Left renal cortex interstitium (tissue), 4 donors: Measurements from ENCODE around the gene MPZL1. TPM values are rescaled to one million over a fixed set of nuclear protein-coding genes. Genes with fewer than 3 reads are reported as not detected.
A peak's percentile ranks its signal among the peaks of the same experiment; 100 is the strongest.
"Not testable (repeated sequence)": the region's sequence is repeated elsewhere in the genome, so short reads cannot be mapped to it uniquely, and the experiment has no call there.

Experiments used
- DNase-seq, 4 donors: peaks; one replicate each; pipeline ENCODE4 v3.0.0-alpha.2; 2013; ENCODE audit warnings: low read depth in 4 of 4, low spot score in 2 of 4, missing footprints in 1 of 4
- polyA plus RNA-seq, 4 donors: library from polyadenylated mRNA; unstranded; fragments of 120-200 nt; gene quantifications; one replicate each; pipeline ENCODE4 v1.2.1, GENCODE V29; 2013; ENCODE audit not compliant: insufficient read length in 4 of 4

The MPZL1 gene
- polyA plus RNA-seq, 4 donors: 113 to 126 (median 116) TPM

DNA sequence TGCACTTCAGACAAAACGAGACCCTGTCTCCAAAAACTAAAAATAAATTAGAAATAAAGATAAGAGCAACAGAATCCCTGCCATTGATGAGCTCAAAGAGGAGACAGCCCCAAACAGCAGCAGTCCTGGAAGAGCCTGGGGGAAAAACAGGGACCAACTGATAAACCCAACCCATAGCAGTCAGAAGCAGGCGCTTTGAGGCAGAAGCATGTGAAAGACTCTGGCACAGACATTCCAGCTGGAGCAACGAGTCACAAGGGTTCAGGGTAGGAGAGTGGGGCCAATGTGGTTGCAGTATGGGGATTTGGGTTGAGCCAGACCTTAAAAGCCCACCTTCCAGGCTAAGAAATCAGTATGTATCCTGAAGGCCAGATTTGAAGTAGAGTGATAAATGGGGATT is 78.5 kb downstream of the MPZL1 start:
- DNase-seq: no peak

DNA sequence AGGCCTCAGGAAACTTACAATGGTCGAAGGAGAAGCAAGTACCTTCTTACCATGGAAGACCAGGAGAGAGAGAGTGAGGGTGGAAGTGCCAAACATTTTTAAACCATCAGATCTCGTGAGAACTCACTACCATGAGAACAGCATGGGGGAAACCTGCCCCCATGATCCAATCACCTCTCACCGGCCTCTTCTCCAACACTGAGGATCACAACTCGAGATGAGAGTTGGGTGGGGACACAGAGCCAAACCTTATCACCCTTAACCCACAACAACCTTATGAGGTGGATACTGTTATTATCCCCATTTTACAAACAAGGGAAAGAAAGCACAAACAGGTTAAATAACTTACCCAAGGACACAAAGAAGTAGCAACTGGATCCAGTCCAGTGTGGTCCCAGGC is 80.5 kb downstream of the MPZL1 start:
- DNase-seq: no peak

DNA sequence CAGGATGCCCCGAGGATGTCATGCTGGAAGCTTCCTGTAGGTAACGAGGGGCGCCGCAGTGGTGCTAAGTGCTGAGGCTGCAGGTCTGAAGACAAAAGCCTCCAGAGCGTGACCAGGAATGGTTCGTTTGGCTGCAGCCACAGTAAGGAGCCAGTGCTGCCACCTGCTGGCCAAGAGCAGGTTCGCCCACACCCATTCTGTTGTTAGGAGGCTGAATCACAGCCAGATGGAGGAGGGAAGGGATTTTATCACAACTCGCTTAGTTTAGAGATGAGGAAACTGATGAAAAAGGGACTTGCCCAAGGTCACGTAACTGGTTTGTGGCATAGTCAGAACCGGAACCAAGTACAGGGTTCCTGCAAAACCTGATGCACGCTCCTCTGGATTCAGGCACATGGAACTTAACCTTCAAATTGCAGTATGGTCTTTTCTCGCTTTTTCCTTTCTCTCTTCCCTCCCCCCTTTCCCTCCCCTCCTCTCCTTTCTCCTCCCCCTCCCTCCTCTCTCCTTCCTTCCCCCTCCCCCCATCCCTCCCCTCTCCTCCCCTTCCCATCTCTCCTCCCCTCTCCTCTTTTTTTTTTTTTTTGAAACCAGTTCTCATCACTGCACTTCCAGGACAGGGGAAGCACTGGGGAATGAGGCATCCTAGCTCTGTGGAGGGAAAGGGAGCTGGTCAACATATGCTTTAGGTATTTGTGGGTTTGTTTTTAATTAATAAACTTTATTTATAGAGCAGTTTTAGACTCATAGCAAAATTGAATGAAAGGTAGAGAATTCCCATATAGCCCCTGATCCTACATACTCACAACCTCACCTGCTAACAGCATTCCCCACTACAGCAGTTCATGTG is 81.8 kb downstream of the MPZL1 start:
- DNase-seq: peak in 3 of 4 donors; percentile 46 to 72 (median 56)

DNA sequence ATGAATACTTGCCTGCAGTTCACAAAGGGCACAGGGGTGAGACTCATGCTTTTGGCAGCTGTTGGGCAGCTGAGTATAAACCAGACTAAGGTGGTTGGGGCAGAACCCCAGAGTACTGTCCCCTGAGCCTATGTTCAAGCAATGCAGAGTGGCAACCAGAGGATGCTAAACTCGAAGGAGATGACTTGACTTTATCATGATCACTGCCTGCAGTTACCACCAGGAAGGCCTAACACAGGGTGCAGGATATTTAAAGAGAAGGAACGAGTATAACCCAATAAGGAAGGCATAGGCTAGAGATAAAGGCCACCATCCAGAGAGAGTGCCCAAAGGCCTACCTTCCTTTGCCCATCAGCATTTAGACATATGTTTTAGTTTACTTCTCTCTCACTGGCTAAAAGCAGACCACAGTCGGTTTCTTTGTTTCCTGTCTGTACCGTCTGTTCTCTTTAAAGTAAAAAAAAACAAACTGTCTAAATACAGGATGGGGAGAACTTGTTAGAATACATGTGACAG is 83.3 kb downstream of the MPZL1 start:
- no peak for DNase-seq

DNA sequence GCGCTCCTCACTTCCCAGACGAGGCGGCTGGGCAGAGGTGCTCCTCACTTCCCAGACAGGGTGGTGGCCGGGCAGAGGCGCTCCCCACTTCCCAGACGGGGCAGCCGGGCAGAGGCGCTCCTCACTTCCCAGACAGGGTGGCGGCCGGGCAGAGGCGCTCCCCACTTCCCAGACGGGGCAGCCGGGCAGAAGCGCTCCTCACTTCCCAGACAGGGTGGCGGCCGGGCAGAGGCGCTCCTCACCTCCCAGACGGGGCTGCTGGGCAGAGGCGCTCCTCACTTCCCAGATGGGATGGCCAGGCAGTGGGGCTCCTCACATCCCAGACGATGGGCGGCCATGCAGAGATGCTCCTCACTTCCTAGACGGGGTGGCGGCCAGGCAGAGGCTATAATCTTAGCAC is 84.5 kb downstream of the MPZL1 start:
- not testable (repeated sequence) for DNase-seq

DNA sequence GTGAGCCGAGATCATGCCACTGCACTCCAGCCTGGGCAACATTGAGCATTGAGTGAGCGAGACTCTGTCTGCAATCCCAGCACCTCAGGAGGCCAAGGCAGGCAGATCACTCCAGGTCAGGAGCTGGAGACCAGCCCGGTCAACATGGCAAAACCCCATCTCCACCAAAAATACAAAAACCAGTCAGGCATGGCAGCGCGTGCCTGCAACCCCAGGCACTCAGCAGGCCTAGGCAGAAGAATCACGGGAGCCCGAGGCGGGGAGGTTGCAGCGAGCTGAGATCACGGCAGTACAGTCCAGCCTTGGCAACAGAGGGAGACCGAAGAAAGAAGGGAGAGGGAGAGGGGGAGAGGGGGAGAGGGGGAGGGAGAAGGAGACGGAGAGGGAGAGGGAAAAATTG is 84.9 kb downstream of the MPZL1 start:
- not testable (repeated sequence) for DNase-seq

DNA sequence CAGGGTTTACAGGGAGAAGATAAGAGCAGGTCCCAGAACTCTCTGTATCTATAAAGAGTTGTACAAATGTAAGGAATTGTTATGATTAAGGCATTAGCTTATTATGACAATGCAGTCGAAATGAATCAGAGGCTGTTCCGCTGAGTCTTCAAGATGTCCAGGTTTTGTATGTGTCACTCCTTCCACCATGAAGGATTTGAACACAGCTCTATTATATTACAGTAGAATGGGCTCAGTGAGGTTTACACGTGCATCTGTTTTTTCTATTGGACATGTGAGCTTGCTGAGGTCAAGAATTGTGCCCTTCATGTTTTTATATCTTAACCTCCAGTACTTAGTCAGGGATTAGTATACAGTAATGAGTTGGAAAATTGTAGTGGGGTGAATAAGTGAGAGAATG is 86.3 kb downstream of the MPZL1 start:
- DNase-seq: no peak

DNA sequence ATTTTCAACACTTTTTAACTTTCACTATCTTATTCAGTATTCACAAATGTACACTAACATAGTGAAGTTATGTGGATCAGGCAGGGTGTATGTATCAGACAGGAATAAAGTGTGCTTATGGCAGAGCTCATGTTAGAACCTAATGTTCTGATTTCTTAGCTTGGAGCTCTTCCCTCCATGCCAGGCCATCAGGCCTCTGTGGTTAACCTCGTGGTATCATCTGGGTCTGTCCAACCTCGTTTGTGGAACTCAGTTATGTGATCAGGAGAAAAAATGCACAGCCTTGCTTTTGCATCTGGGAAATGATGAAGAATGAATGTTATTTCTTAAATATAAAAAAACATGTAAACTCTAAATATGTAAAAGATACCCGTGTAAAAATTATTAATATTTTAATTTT is 86.9 kb downstream of the MPZL1 start:
- DNase-seq: no peak

DNA sequence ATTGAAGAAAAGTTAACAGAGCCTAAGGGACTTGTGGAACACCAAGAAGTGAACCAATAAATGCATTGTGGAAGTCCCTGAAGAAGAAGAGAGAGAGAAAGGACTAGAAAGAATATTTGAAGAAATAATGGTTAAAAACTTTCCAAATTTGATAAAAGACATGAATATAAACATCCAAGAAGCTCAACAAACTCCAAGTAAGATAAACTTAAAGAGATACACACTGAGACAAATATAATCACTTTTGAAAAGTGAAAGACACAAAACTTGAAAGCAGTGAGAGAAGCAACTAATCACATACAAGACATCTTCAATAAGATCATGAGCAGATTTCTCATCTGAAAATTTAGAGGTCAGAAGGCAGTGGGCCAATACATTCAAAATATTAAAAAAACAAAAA is 91.2 kb downstream of the MPZL1 start:
- no peak for DNase-seq

DNA sequence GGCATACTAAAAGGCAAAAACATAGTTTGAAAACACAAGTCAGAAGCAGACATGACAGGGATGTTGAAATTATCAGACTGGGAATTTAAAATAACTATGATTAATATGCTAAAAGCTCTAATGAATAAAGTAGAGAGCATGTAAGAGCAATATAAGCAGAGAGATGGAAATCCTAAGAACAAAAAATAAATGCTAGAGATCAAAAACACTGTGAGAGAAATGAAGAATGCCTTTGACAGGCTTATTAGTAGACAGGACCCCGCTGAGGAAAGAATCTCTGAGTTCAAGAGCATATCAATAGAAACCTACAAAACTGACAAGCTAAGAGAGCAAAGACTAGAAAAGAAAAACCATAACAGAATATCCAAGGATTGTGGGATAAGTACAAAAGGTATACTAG is 93.9 kb downstream of the MPZL1 start:
- DNase-seq: no peak

DNA sequence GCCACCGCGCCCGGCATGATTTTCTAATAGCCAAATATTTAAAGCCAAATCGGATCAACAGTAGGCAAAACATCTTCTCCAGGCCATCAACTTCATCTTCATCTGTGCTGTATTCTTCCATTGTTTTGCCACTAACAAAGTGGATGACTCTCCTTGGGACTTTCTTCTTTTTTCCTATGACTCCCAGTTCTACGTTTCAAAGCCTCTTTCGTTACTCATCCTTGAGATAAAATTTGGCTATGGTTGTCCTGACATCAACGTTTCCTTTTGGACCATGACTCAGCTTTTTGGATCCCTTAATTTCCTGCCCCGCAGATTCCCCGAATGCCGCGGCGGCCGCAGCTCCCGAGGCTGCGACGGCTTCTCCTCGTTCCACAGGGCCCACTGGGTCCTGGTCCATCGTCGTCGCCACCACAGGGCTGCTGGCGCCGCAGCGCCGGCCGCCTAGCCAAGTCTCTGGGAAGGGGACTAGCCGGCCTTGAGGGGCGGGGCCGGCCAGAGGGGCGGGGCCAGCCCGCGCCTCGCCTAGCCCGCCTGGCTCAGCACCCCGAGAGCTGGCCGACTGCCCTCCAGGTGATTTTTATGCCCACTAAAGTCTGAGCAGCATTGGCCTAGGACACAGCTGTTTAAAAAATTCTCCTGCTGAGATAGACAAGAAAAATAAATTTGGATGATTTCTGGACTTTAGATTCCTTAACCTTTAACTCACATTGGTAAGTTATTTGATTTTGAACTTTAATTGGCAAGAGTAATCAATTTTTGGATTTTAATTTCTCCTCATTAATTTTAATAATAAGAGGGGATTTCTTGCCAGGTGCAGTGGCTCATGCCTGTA is 98.3 kb downstream of the MPZL1 start:
- peak in 1 of 4 donors; percentile 31 for DNase-seq

DNA sequence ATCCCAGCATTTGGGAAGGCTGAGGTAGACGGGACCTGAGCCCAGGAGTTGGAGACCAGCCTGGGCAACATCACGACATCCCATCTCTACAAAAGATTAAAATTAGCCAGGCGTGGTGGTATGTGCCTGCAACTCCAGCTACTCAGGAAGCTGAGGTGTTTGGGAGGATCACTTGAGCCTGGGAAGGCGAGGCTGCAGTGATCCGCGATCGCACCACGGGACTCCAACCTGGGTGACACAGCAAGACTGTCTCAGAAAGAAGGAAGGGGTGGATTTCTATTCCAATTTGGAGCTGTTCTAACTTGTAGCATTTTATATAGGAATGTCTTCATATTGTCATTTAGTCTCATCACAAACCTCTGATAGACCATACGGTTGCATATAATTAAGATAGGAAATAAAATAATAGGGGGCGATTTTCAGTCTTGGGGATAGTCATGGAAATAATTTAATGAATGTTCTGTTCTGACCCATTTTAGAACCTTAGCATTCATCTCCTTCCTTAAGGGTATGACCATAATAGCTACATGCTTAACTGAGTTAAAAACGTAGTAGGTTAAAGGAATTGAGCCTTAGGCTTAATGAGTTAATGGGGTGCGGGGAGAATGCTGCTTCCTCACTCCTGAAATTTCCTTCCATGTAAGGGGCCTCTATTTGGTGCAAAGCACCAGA is 99.0 kb downstream of the MPZL1 start:
- no peak for DNase-seq

DNA sequence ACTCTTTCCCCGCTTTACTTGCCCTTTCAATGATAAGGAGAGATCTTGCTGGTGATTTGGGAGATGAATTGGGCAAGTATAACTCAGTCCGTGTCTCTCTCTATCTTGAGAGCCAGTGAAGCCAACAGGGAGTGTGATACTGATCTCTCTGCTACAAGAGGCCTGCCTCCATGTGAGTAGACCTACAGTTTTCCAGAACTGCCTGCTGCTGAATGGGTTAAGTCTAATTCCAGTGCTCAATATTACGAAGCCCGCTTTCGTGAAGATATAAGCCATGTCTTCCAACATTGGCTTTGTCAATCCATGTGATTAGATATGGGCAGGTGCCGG is 99.5 kb downstream of the MPZL1 start:
- DNase-seq: no peak

DNA sequence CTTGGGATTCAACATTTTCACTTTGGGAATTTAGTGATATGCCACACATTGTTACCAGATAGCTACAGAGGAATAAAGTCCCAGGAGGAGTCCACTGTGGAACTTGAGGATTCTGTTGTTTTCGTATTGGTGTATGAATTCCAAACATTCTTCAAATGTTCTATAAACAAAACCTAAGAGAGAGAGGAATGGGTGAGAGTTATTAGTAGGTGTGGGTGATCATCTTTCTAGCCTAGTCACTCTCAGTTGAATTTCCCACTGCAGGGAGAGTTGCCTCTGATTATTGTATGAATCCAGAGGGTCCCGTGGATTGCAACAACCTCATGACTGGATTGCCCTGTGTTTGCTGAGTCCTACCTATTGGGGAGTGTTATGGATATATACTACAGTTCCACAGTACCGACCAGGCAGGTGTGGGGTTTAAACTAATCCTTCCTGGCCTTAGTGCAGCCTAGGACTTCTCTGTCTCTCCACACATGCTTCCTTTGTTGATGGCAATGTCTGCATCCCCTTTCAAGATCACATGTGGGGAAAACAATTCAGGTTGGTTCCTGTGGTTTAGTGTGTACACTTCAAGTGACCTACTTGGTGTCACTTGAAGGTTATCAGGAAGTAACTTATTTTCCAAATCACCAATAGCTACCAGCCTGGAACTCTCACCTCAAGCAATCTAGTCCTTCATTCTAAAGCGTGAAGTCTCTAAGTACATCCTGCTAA is 100.3 kb downstream of the MPZL1 start:
- DNase-seq: no peak

DNA sequence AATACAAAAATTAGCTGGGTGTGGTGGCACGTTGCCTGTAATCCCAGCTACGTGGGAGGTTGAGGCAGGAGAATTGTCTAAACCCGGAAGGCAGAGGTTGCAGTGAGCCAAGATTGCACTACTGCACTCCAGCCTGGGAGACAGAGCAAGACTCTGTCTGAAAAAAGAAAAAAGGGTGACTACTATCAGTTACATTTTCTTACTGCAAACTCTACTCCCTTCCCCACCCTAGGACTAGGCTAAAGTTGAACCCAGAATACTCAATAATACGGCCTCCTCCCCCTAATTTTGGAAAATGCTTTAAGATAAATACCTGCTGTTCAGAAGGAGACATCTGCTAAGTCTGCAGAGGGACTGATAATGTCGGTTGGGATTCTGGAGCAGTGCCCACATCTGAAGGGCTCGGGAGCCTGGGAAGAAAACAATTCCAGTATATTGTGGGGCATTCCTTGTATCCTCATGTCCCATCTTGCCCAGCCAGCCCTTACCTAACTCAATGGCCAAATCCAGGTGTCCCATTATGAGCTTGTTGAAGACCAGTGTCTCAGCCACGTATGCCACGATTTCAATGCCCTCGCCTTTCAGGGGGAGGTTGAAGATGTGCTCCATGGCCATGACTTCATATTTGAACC is 102.5 kb downstream of the MPZL1 start:
- DNase-seq: no peak

DNA sequence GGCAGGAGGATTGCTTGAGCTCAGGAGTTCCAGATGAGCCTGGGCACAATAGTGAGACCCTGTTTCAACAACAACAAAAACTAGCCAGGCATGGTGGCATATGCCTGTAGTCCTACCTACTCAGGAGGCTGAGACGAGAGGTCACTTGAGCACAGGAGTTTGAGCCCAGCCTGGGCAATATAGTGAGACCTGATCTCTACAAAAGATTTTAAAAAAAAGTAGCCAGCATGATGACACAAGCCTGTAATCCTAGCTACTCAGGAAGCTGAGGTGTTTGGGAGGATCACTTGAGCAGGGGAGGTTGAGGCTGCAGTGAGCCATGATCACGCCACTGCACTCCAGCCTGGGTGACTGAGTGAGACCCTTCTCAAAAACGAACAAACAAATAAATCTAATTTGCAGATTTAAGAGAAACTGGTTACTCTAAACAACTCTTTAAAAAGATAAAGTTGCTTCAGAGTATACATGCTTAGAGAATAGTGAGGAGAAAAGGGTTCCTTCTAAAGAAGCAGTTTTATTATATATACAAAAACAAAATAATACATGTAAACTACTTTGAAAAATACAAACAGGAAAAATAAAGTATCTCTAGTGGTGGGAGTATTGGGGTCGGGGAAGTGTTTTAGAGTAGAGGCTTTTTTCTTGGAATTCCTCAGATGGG is 103.8 kb downstream of the MPZL1 start:
- DNase-seq: no peak

DNA sequence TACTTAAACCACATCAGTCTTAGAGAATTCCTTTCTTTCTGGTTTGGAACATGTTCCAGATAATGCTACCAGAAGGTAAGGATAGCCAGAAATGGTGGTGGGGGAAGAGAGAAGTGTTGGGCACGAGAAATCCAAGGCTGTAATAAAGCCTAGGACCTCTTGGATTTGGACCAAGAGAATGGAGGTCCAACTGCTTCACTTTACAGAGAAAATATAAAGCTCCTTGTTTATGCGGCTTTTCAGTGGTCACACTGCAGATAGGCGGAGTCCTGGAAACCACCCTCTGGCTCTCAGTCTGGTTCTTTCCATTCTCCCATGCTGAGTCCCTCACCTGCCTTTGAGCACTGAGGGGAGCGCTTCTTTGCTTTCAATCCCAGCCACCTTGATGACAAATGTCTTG is 104.3 kb downstream of the MPZL1 start:
- no peak for DNase-seq

DNA sequence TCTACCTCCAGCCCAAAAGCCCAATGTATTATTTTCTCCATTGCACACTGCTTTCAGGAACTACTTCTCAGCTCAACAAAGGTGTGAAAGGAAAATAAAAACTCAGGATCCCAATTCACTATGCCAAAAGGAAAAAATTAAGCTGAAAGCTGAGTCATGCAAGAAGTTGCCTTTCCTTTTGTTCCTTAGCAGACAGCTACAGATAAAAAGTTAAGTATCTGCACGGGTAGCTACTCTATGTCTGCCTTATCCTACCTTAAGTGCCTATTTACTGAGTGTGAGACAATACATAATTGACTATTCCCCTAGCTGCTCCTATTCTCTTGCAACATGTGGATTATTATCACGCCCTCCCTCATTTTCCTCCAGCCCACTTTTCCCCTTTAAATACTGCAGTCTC is 108.1 kb downstream of the MPZL1 start:
- no peak for DNase-seq

DNA sequence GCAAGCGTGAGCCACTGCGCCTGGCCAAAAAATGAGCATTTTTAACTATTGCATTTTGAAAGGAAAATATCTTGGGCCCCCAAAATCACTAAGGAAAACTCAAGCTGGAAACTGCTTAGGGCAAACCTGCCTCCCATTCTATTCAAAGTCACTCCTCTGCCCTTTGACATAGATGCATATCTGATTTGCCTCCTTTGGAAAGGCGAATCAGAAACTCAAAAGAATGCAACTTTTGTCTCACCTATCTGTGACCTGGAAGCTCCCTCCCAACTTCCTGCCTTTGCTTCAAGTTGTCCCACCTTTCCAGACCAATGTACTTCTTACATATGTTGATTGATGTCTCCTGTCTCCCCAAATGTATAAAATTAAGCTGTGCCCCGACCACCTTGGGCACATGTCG is 108.9 kb downstream of the MPZL1 start:
- not testable (repeated sequence) for DNase-seq

DNA sequence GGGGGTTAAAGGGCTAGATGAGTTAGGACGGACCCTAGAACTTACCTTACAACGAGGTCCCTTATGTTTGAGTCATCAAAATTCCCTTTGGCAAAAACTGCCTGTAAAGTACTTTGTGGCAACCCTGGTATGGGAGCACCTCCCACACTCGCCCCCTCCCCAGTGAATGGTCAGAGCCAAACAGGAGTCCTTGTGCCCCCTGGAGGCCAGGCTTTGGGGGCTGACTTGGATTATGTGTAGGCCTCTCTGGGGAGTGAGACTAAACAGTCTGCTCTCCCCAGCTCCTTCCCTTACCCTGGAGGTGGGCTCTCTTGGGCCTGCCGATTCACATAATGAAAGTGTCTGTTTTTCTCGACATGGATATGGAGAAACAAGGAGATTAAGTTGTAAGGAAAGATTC is 110.9 kb downstream of the MPZL1 start:
- no peak for DNase-seq
